Gastrocnemius medialis (tissue), 4 donors: ENCODE measurements around the gene KIF1B. TPM values are rescaled to one million over a fixed set of nuclear protein-coding genes. Genes with fewer than 3 reads are reported as not detected.

Source experiments
- ATAC-seq, 2 donors: fragments of 150-250 bp; one replicate each; pipeline ENCODE4 v1.9.1; 2016
- DNase-seq, 2 donors: peaks; one replicate each; pipeline ENCODE4 v3.0.0-alpha.2; 2019
- H3K27ac ChIP-seq, 4 donors: fragments of 200-600 bp; sonication (generic); 1 replicate in 1 of 4; 2 replicates in 3 of 4; pipeline ENCODE4 v1.5.1; 2016 to 2018; ENCODE audit warnings: mild to moderate bottlenecking in 2 of 4, moderate library complexity in 1 of 4
- H3K27me3 ChIP-seq, 3 donors: fragments of 200-600 bp; sonication (generic) in 2 of 3; 1 replicate in 1 of 3; 2 replicates in 2 of 3; pipeline versions ENCODE4 v1.5.1 to v1.6.0; 2016 to 2019; ENCODE audit warnings: mild to moderate bottlenecking in 1 of 3, moderate library complexity in 1 of 3
- H3K36me3 ChIP-seq, 2 donors: fragments of 200-600 bp; sonication (generic) in 1 of 2; one replicate each; pipeline ENCODE4 v1.5.1; 2017 to 2018
- H3K4me1 ChIP-seq, 2 donors: fragments of 200-600 bp; sonication (generic) in 1 of 2; one replicate each; pipeline ENCODE4 v1.5.1; 2016 to 2017; ENCODE audit warnings: mild to moderate bottlenecking in 2 of 2
- H3K4me3 ChIP-seq, 4 donors: fragments of 200-600 bp; sonication (generic) in 3 of 4; 1 replicate in 1 of 4; 2 replicates in 3 of 4; pipeline ENCODE4 v1.5.1; 2016 to 2019; ENCODE audit warnings: mild to moderate bottlenecking in 2 of 4
- H3K9me3 ChIP-seq, 3 donors: fragments of 200-600 bp; sonication (generic) in 2 of 3; 1 replicate in 1 of 3; 2 replicates in 2 of 3; pipeline ENCODE4 v1.5.1; 2016 to 2019
- POLR2A ChIP-seq, 2 donors: fragments of 450-650 bp; IDR thresholded peaks; one replicate each; pipeline ENCODE4 v1.6.1; 2017; ENCODE audit warnings: antibody characterized with exemption in 2 of 2, mild to moderate bottlenecking in 2 of 2, moderate library complexity in 2 of 2
- in situ Hi-C, 4 donors: fragments of 200-750 bp; cut with MboI; loops; one replicate each; pipeline versions ENCODE4 v1.15.0 to v1.8.0; 2017; ENCODE audit warnings: low sequenced_read_pairs in 4 of 4
- intact Hi-C: fragments of 100-400 bp; cut with DNase I; formaldehyde crosslinking; loops from one replicate; pipeline ENCODE4 v1.15.1; 2023; ENCODE audit warnings: low total_unique reads
- total RNA-seq, 4 donors: library from RNA; depleted of rRNA; stranded (reverse); fragments of >200 nt; gene quantifications; one replicate each; pipeline versions ENCODE4 v1.1.0 to v1.2.3, GENCODE V29; 2016
- TF ChIP-seq, protein P1 (sequence below), 5 experiments: fragments of 450-650 bp in 3 of 5; fragments of 200-600 bp in 2 of 5; sonication (generic) in 2 of 5; IDR thresholded peaks in 4 of 5; conservative IDR thresholded peaks in 1 of 5; 1 replicate in 4 of 5; 2 replicates in 1 of 5; pipeline ENCODE4 v1.5.1; 2016 to 2019; ENCODE audit warnings: antibody characterized with exemption in 5 of 5, mild to moderate bottlenecking in 3 of 5, moderate library complexity in 3 of 5

Gene KIF1B
- total RNA-seq, 4 donors from 2014 or later: 203 to 445 (median 306) TPM

DNA sequence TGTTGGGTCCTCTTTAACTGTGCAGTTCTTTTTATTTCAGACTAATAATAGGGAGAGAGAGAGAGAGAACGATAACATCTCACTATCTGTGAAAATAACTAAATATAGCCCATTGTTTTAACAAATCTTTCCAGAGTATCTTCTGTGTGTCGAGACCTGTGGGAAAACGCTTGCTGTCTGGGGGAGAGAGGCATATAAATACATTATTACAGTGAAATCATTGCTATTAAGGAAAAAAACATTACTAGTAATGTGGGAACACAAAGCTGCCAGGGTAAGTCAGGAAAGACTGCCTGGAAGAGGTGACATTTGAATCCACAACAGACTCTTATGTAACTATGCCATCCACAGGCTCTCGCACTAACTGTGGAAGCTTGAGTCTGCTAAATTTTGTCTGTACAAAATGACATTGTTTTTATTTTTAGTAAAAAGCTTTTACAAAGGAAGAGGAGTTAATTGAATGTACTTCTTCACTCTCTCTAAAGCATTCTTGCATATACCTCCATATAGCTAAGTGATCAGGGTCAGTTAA lies 128.7 kb downstream of the KIF1B start:
- H3K4me1 ChIP-seq: no peaks in the 10 kb centered on the region
- peaks cover 0 to 82% of the 10 kb centered on the region in 2 donors for H3K36me3 ChIP-seq
- ATAC-seq: no peak
- intact Hi-C loops: no loop called here
- H3K4me3 ChIP-seq: no peak overlapping the region
- peak overlapping the region in 1 of 4 donors; percentile 6 for H3K27ac ChIP-seq
- TF ChIP-seq, protein P1, sequence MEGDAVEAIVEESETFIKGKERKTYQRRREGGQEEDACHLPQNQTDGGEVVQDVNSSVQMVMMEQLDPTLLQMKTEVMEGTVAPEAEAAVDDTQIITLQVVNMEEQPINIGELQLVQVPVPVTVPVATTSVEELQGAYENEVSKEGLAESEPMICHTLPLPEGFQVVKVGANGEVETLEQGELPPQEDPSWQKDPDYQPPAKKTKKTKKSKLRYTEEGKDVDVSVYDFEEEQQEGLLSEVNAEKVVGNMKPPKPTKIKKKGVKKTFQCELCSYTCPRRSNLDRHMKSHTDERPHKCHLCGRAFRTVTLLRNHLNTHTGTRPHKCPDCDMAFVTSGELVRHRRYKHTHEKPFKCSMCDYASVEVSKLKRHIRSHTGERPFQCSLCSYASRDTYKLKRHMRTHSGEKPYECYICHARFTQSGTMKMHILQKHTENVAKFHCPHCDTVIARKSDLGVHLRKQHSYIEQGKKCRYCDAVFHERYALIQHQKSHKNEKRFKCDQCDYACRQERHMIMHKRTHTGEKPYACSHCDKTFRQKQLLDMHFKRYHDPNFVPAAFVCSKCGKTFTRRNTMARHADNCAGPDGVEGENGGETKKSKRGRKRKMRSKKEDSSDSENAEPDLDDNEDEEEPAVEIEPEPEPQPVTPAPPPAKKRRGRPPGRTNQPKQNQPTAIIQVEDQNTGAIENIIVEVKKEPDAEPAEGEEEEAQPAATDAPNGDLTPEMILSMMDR (IDR thresholded peaks at IDR 0.05 in 4 of 5, conservative IDR thresholded peaks at IDR 0.05 in 1 of 5): no peak
- no peak for TF ChIP-seq POLR2A (IDR thresholded peaks at IDR 0.05)
- in situ Hi-C loops: loop anchor here in 3 of 4 donors (10.0 to 25.0 kb wide), 2 partner anchors 127 to 134 kb away; partner anchors contain the start of gene KIF1B (in 1 of the 3)
- no peaks in the 10 kb centered on the region for H3K27me3 ChIP-seq
- H3K9me3 ChIP-seq: no peaks in the 10 kb centered on the region
- no peak for DNase-seq

DNA sequence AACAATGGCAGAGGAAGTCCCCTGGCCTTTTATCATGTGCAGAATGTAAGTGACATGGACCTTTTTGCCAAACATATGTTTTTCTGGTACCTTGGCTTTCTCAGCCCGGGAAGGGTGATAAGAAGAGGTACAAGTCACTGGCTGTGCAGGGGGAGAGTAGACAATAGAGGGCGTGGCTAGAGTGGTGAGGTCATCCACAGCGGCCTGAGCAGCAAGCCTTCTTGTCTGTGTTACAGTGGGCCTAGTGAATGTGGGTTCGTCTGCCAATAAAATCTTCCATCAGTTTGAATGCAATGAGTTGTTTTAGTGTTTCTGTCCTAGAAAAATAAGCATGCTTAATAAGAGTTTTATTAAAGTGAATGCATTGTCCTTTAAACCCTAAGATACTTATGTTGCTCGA lies 129.4 kb downstream of the KIF1B start:
- ATAC-seq (no peak), DNase-seq (no peak)
- intact Hi-C loops: no loop called here
- TF ChIP-seq, protein P1 (IDR thresholded peaks at IDR 0.05 in 4 of 5, conservative IDR thresholded peaks at IDR 0.05 in 1 of 5): no peak
- no peak for TF ChIP-seq POLR2A (IDR thresholded peaks at IDR 0.05)
- H3K36me3 ChIP-seq: peaks cover 0 to 79% of the 10 kb centered on the region in 2 donors
- H3K4me3 ChIP-seq: no peak overlapping the region
- H3K4me1 ChIP-seq: no peaks in the 10 kb centered on the region
- H3K9me3 ChIP-seq: no peaks in the 10 kb centered on the region
- no peaks in the 10 kb centered on the region for H3K27me3 ChIP-seq
- in situ Hi-C loops: loop anchor here (10.0 to 25.0 kb wide), 2 partner anchors 128 to 135 kb away; partner anchors contain the start of gene KIF1B (in 1 of the 4)
- peak overlapping the region in 1 of 4 donors; percentile 6 for H3K27ac ChIP-seq

DNA sequence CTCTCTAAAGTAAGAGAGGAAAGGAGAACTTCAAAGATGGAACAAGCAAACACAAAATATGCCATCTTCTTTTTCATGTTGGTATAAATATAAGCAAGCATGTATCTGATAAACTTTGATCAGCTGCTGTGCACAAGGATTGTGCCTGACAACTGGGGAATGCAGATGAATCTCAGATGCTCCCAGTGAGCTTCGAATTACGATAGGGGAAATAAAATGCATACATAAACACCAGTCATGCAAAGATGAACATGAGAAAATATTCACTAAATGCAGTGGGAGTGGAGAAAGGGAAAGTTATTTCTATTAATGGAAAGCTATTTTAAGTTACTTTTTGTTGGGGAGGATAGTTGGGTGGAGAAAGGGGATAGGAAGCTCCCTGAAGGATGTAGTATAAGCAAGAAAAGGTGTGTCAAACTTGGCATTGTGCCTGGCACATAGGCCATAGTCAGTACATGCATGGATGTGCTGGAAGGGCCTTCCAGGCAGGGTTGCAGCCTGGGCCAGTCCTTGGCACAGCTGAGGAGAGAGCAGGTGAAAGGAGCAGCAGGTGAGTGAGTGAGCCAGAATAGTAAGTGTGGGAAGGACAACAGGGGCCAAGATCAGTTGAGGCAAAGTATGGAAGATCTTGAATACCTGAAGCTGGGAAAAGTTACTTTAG lies 130.7 kb downstream of the KIF1B start:
- TF ChIP-seq POLR2A (IDR thresholded peaks at IDR 0.05): no peak
- TF ChIP-seq, protein P1 (IDR thresholded peaks at IDR 0.05 in 4 of 5, conservative IDR thresholded peaks at IDR 0.05 in 1 of 5): no peak
- no peak overlapping the region for H3K4me3 ChIP-seq
- ATAC-seq (no peak), DNase-seq (no peak)
- no peak overlapping the region for H3K27ac ChIP-seq
- no peaks in the 10 kb centered on the region for H3K4me1 ChIP-seq
- peaks cover 0 to 67% of the 10 kb centered on the region in 2 donors for H3K36me3 ChIP-seq
- no peaks in the 10 kb centered on the region for H3K9me3 ChIP-seq
- intact Hi-C loops: no loop called here
- H3K27me3 ChIP-seq: no peaks in the 10 kb centered on the region
- in situ Hi-C loops: loop anchor here in 2 of 4 donors (10.0 to 25.0 kb wide), 2 partner anchors 129 to 136 kb away; partner anchors contain the start of gene KIF1B (in 1 of the 2)

DNA sequence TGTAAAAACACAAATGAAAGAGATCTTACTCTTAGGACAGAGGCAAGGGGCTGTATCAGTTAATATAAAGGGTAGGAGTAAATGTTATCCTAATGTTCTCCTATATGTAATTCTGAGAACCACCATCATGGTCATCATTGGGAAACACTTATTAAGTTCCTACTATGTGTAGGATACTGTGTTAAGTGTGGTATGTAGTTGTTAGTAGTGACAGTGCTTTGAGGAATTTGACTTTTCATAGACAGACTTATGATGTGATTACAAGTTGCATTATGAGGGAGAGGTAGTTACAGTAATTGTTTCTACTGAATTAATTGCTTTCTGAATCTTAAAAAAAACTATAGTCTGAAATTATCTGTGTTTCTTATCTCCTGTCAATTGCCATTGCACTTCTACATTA lies 136.7 kb downstream of the KIF1B start:
- ATAC-seq: no peak
- intact Hi-C loops: no loop called here
- in situ Hi-C loops: loop anchor here in 2 of 4 donors (10.0 to 25.0 kb wide), 2 partner anchors 135 to 142 kb away; partner anchors contain the start of gene KIF1B (in 1 of the 2)
- H3K4me1 ChIP-seq: no peaks in the 10 kb centered on the region
- TF ChIP-seq, protein P1 (IDR thresholded peaks at IDR 0.05 in 4 of 5, conservative IDR thresholded peaks at IDR 0.05 in 1 of 5): no peak
- no peak for TF ChIP-seq POLR2A (IDR thresholded peaks at IDR 0.05)
- H3K9me3 ChIP-seq: no peaks in the 10 kb centered on the region
- no peak for DNase-seq
- H3K36me3 ChIP-seq: peaks cover 0 to 79% of the 10 kb centered on the region in 2 donors
- no peaks in the 10 kb centered on the region for H3K27me3 ChIP-seq
- H3K4me3 ChIP-seq: no peak overlapping the region
- H3K27ac ChIP-seq: no peak overlapping the region
